H1 (cell line): ENCODE measurements around the gene GNAQ. TPM values are rescaled to one million over a fixed set of nuclear protein-coding genes. Genes with fewer than 3 reads are reported as not detected.

Source experiments
- CTCF ChIA-PET: fragments of 300-600 bp; sonication (Branson Sonifier 250); formaldehyde crosslinking; loops from one replicate; lab custom pipeline; 2021; ENCODE audit not compliant: partially characterized antibody; lab: Charles Lee
- POLR2A ChIA-PET: fragments of 300-600 bp; sonication (Branson Sonifier 250); formaldehyde crosslinking; loops from one replicate; lab custom pipeline; 2021; ENCODE audit warnings: inconsistent platforms; ENCODE audit not compliant: partially characterized antibody; lab: Charles Lee
- DNase-seq, 2 experiments: peaks; one replicate each; pipeline versions ENCODE4 v3.0.0 to v3.0.0-alpha.2; 2010 to 2022; ENCODE audit warnings: low spot score in 2 of 2, low read depth in 1 of 2, mixed read lengths in 1 of 2
- FAIRE-seq: peaks from 2 replicates; lab custom pipeline; 2011; peaks lifted over from hg19 to GRCh38; lab: Jason Lieb, UNC
- H2AFZ ChIP-seq: 2 replicates; pipeline ENCODE4 v1.8.1; 2012; ENCODE audit warnings: low read length, inconsistent platforms
- H2AK5ac ChIP-seq: 2 replicates; pipeline ENCODE4 v1.6.1; 2013; ENCODE audit warnings: low read depth, low read length
- H2BK120ac ChIP-seq: replicated peaks from 2 replicates; pipeline ENCODE3; 2013; ENCODE audit warnings: low read depth, low read length, inconsistent platforms
- H2BK12ac ChIP-seq: 2 replicates; pipeline ENCODE4 v1.6.1; 2013; ENCODE audit warnings: low read depth, low read length
- H2BK15ac ChIP-seq: 2 replicates; pipeline ENCODE4 v1.6.1; 2013; ENCODE audit warnings: low read length
- H2BK20ac ChIP-seq: 2 replicates; pipeline ENCODE4 v1.6.1; 2013; ENCODE audit warnings: low read length
- H2BK5ac ChIP-seq: 2 replicates; pipeline ENCODE4 v1.6.1; 2013; ENCODE audit warnings: low read depth, low read length
- H3K14ac ChIP-seq: 2 replicates; pipeline ENCODE4 v1.6.1; 2013; ENCODE audit warnings: inconsistent platforms; ENCODE audit not compliant: insufficient read length
- H3K18ac ChIP-seq: 2 replicates; pipeline ENCODE4 v1.6.1; 2013; ENCODE audit warnings: low read length; ENCODE audit errors: extremely low read depth
- H3K23ac ChIP-seq: 2 replicates; pipeline ENCODE4 v1.6.1; 2013; ENCODE audit warnings: inconsistent platforms; ENCODE audit not compliant: insufficient read length
- H3K23me2 ChIP-seq: 2 replicates; pipeline ENCODE4 v1.6.1; 2013; ENCODE audit warnings: low read depth, low read length
- H3K27ac ChIP-seq: 2 replicates; pipeline ENCODE4 v1.6.1; 2011; ENCODE audit warnings: low read depth, low read length, inconsistent platforms
- H3K27me3 ChIP-seq, 4 experiments: replicated peaks in 1 of 4; 1 replicate in 1 of 4; 2 replicates in 3 of 4; pipeline versions ENCODE4 v1.6.1 to v1.8.1; 2011 to 2013; ENCODE audit warnings: low read length in 3 of 4, mild to moderate bottlenecking in 3 of 4, inconsistent platforms in 2 of 4, mixed read lengths in 2 of 4, moderate library complexity in 1 of 4; ENCODE audit not compliant: control insufficient read depth in 3 of 4, insufficient read depth in 3 of 4; ENCODE audit errors: extremely low read depth in 1 of 4
- H3K36me3 ChIP-seq, 4 experiments: 2 replicates each; pipeline versions ENCODE4 v1.6.1 to v1.8.1; 2011 to 2013; ENCODE audit warnings: mild to moderate bottlenecking in 4 of 4, low read length in 3 of 4, moderate library complexity in 2 of 4, control low read depth in 1 of 4, inconsistent platforms in 1 of 4; ENCODE audit not compliant: insufficient read depth in 4 of 4, control insufficient read depth in 2 of 4
- H3K4ac ChIP-seq: replicated peaks from 2 replicates; pipeline ENCODE3; 2013; ENCODE audit warnings: low read length, low read depth, mixed read lengths, inconsistent platforms; ENCODE audit not compliant: insufficient read length
- H3K4me1 ChIP-seq, 4 experiments: replicated peaks in 1 of 4; 1 replicate in 1 of 4; 2 replicates in 3 of 4; pipeline versions ENCODE4 v1.6.1 to v1.8.1; 2011 to 2013; ENCODE audit warnings: low read length in 3 of 4, inconsistent platforms in 2 of 4, mixed read lengths in 1 of 4; ENCODE audit not compliant: insufficient read depth in 4 of 4, control insufficient read depth in 3 of 4
- H3K4me2 ChIP-seq, 2 experiments: 2 replicates each; pipeline versions ENCODE4 v1.6.1 to v1.8.1; 2011 to 2013; ENCODE audit warnings: low read depth in 2 of 2, low read length in 2 of 2, control low read depth in 1 of 2, inconsistent platforms in 1 of 2, mild to moderate bottlenecking in 1 of 2; ENCODE audit not compliant: insufficient read depth in 1 of 2
- H3K4me3 ChIP-seq, 4 experiments: fragments of 200-600, 300-600 bp in 1 of 4; sonication (generic), shearing (Covaris generic), sonication (Bioruptor Twin) in 1 of 4; 2 replicates each; pipeline versions ENCODE4 v1.5.1 to v1.8.1; 2011 to 2016; ENCODE audit warnings: low read length in 4 of 4, low read depth in 3 of 4, control low read depth in 2 of 4, inconsistent platforms in 2 of 4, mild to moderate bottlenecking in 2 of 4, mixed read lengths in 1 of 4, moderate library complexity in 1 of 4; ENCODE audit not compliant: insufficient read depth in 2 of 4; ENCODE audit errors: extremely low read depth in 1 of 4
- H3K56ac ChIP-seq: replicated peaks from 2 replicates; pipeline ENCODE3; 2013; ENCODE audit warnings: low read depth, mild to moderate bottlenecking, mixed read lengths, low read length, inconsistent platforms; ENCODE audit not compliant: insufficient read length
- H3K79me1 ChIP-seq: 2 replicates; pipeline ENCODE4 v1.6.1; 2013; ENCODE audit warnings: low read depth, low read length, control low read depth
- H3K79me2 ChIP-seq, 2 experiments: 2 replicates each; pipeline versions ENCODE4 v1.6.1 to v1.8.1; 2012 to 2013; ENCODE audit warnings: low read length in 2 of 2, mild to moderate bottlenecking in 2 of 2, inconsistent platforms in 1 of 2; ENCODE audit not compliant: insufficient read depth in 2 of 2, control insufficient read depth in 1 of 2
- H3K9ac ChIP-seq, 4 experiments: replicated peaks in 1 of 4; 1 replicate in 1 of 4; 2 replicates in 3 of 4; pipeline versions ENCODE4 v1.6.1 to v1.8.1; 2011 to 2013; ENCODE audit warnings: low read depth in 3 of 4, low read length in 3 of 4, control low read depth in 2 of 4, mild to moderate bottlenecking in 2 of 4, moderate library complexity in 2 of 4, inconsistent platforms in 1 of 4; ENCODE audit errors: extremely low read depth in 1 of 4
- H3K9me3 ChIP-seq, 2 experiments: 2 replicates each; pipeline versions ENCODE4 v1.6.1 to v1.8.1; 2012 to 2013; ENCODE audit warnings: mild to moderate bottlenecking in 2 of 2, moderate library complexity in 2 of 2, control low read depth in 1 of 2, inconsistent platforms in 1 of 2, low read depth in 1 of 2, low read length in 1 of 2, mixed read lengths in 1 of 2; ENCODE audit not compliant: insufficient read depth in 2 of 2
- H4K20me1 ChIP-seq, 2 experiments: replicated peaks in 1 of 2; 2 replicates each; pipeline versions ENCODE3 to v1.8.1; 2011 to 2013; ENCODE audit warnings: inconsistent platforms in 2 of 2, low read length in 2 of 2, mild to moderate bottlenecking in 1 of 2; ENCODE audit not compliant: insufficient read depth in 2 of 2, control insufficient read depth in 1 of 2
- H4K5ac ChIP-seq: 2 replicates; pipeline ENCODE4 v1.6.1; 2013; ENCODE audit warnings: low read length, low read depth, mixed read lengths, inconsistent platforms; ENCODE audit not compliant: insufficient read length
- H4K8ac ChIP-seq: 2 replicates; pipeline ENCODE4 v1.8.0; 2013; ENCODE audit warnings: mild to moderate bottlenecking, moderate library complexity, low read length, inconsistent platforms; ENCODE audit not compliant: insufficient read depth; ENCODE audit errors: extremely low read depth
- H4K91ac ChIP-seq: replicated peaks from 2 replicates; pipeline ENCODE3; 2013; ENCODE audit warnings: low read length, mixed read lengths, inconsistent platforms; ENCODE audit not compliant: insufficient read length
- RFX5 ChIP-seq: IDR thresholded peaks from 2 replicates; pipeline ENCODE4 v1.6.1; 2011; ENCODE audit warnings: low read depth, low read length, improper control_type of control experiment, borderline replicate concordance
- SP2 ChIP-seq: IDR thresholded peaks from 2 replicates; pipeline ENCODE4 v1.6.1; 2012; ENCODE audit warnings: mild to moderate bottlenecking, low read length, inconsistent platforms
- WGBS, 2 experiments: shearing (Covaris generic) in 1 of 2; methylation state at CpG; one replicate each; pipeline versions ENCODE4 v1.1.6 to v1.1.7; 2013 to 2015; ENCODE audit warnings: low lambda C conversion rate in 2 of 2, mixed read lengths in 2 of 2, inconsistent platforms in 1 of 2, low coverage in 1 of 2, missing lambda C conversion rate in 1 of 2; ENCODE audit not compliant: insufficient replicate concordance in 2 of 2, insufficient coverage in 1 of 2, insufficient read length in 1 of 2; ENCODE audit errors: extremely low coverage in 1 of 2, missing lambda C conversion rate in 1 of 2; 5-methylcytosine and 5-hydroxymethylcytosine counted together
- polyA plus RNA-seq, 7 experiments: library from polyadenylated mRNA; depleted of rRNA in 3 of 7; stranded (reverse) in 5 of 7; unstranded in 2 of 7; fragments of >200 nt in 5 of 7; fragments of 200-250 nt in 2 of 7; gene quantifications; 1 replicate in 5 of 7; 2 replicates in 1 of 7; 4 replicates in 1 of 7; pipeline versions ENCODE4 v1.2.1 to v1.2.3, GENCODE V29; 2011 to 2013; ENCODE audit warnings: missing spikeins in 2 of 7, mixed read lengths in 2 of 7
- total RNA-seq: library from RNA; stranded (reverse); fragmentation: NEBNext Ultra II Directional; extraction: Animal tissue kit (Norgen Biotek cat#: 25700); gene quantifications from 2 replicates; pipeline ENCODE4 v1.2.1, GENCODE V29; 2021

Gene GNAQ
- total and polyA plus RNA-seq, 2 of the 8 experiments (the other 6 are each of a cell fraction or from before 2014, with no cell fraction given), result 22.8 to 63.8 TPM

- H3K4me1 ChIP-seq, result no peaks in the 10 kb centered on the region; a peak in 1 of 7 replicates
- H4K20me1 ChIP-seq, result no peaks in the 10 kb centered on the region
- no peak overlapping the region for H2BK5ac ChIP-seq
- H3K18ac ChIP-seq, result no peak overlapping the region
- no peak overlapping the region for H2BK15ac ChIP-seq
- no peak overlapping the region for H3K4ac ChIP-seq
- no peak overlapping the region for H3K14ac ChIP-seq
- H2BK12ac ChIP-seq, result no peak overlapping the region
- H3K36me3 ChIP-seq, result peaks cover 0 to 8% (median 0%) of the 10 kb centered on the region in 4 experiments; a peak in 2 of 8 replicates
- H2AK5ac ChIP-seq, result no peak overlapping the region; the same call in 1 of the 2 replicates
- 82% methylated on average over 1 of the region's 1 CpG; no CpG with 5 or more reads in 1 of the 2 experiments for WGBS, 2 experiments
- H3K4me2 ChIP-seq, result no peak overlapping the region
- FAIRE-seq (no peak), DNase-seq (no peak)
- H3K79me1 ChIP-seq, result no peaks in the 10 kb centered on the region
- H4K8ac ChIP-seq, result no peak overlapping the region
- H3K9me3 ChIP-seq, result no peaks in the 10 kb centered on the region
- no peak overlapping the region for H3K23ac ChIP-seq
- H2BK20ac ChIP-seq, result no peak overlapping the region
- H2BK120ac ChIP-seq, result no peak overlapping the region
- CTCF ChIA-PET, result interaction anchor here (0.6 to 5.3 kb wide), 15 partner anchors 9 to 367 kb away, joined by 3 to 62 read pairs (median 6); partner anchors contain the start of gene GNA14
- H3K23me2 ChIP-seq, result no peaks in the 10 kb centered on the region; the same call in 1 of the 2 replicates
- H2AFZ ChIP-seq, result no peak overlapping the region
- H3K27ac ChIP-seq, result no peak overlapping the region
- no peak overlapping the region for H4K5ac ChIP-seq
- no peak overlapping the region for H4K91ac ChIP-seq
- no peak overlapping the region for H3K4me3 ChIP-seq
- POLR2A ChIA-PET, result no interaction called here
- no peaks in the 10 kb centered on the region for H3K27me3 ChIP-seq
- H3K79me2 ChIP-seq, result no peaks in the 10 kb centered on the region
- H3K9ac ChIP-seq, result no peak overlapping the region
- H3K56ac ChIP-seq, result no peak overlapping the region
- TF ChIP-seq SP2 (no peak), RFX5 (no peak)
- TF ChIP-seq, all 59 proteins: peak for 0
These were observed 279.1 kb downstream of the GNAQ start for GRCh38 chr9:77752554-77752953.
